HEK293 (cell line): ENCODE measurements around the gene BLOC1S4.

Experiments used
- CTCF ChIA-PET: fragments of 350-600 bp; formaldehyde crosslinking; extraction: SDS; loops from one replicate; lab custom pipeline; 2021; ENCODE audit warnings: antibody characterized with exemption; lab: Yijun Ruan, JAX
- POLR2A ChIA-PET: fragments of 300-600 bp; formaldehyde crosslinking; extraction: SDS; loops from one replicate; lab custom pipeline; 2020; ENCODE audit warnings: antibody characterized with exemption, inconsistent platforms; lab: Yijun Ruan, JAX
- H3K27ac ChIP-seq: fragments of 200-500 bp; sonication (Bioruptor generic); 2 replicates; pipeline ENCODE4 v1.5.1; 2014; ENCODE audit warnings: low read depth, low read length, control low read depth, inconsistent platforms; ENCODE audit errors: extremely low read depth
- H3K36me3 ChIP-seq, 2 experiments: fragments of 200-500 bp in 1 of 2; sonication (Bioruptor generic) in 1 of 2; 1 replicate in 1 of 2; 2 replicates in 1 of 2; pipeline ENCODE4 v1.5.1; 2014 to 2017; ENCODE audit warnings: inconsistent platforms in 2 of 2, low read length in 2 of 2; ENCODE audit not compliant: control insufficient read depth in 2 of 2, insufficient read depth in 1 of 2
- H3K4me1 ChIP-seq: fragments of 200-500 bp; sonication (Bioruptor generic); 2 replicates; pipeline ENCODE4 v1.5.1; 2014; ENCODE audit warnings: mild to moderate bottlenecking, low read length, inconsistent platforms; ENCODE audit not compliant: control insufficient read depth, insufficient read depth
- H3K4me3 ChIP-seq: 2 replicates; pipeline ENCODE4 v1.5.1; 2011; ENCODE audit warnings: low read depth, mild to moderate bottlenecking, control low read depth, low read length, moderate library complexity
- H3K9me3 ChIP-seq: fragments of 200-500 bp; sonication (Bioruptor generic); 2 replicates; pipeline ENCODE4 v1.5.1; 2014; ENCODE audit warnings: low read depth, low read length, inconsistent platforms; ENCODE audit not compliant: control insufficient read depth, insufficient read depth
- FEZF1 ChIP-seq: fragments of 450-650 bp; formaldehyde crosslinking; IDR thresholded peaks from 2 replicates; pipeline ENCODE4 v1.5.1; 2016; ENCODE audit warnings: missing biosample characterization, missing genetic modification characterization
- HOXD13 ChIP-seq: sonication (generic); formaldehyde crosslinking; IDR thresholded peaks from 2 replicates; pipeline ENCODE4 v1.8.0; 2022; ENCODE audit warnings: missing genetic modification reagents, borderline replicate concordance
- IKZF3 ChIP-seq: fragments of 450-650 bp; IDR thresholded peaks from 2 replicates; pipeline ENCODE4 v1.5.0; 2018; ENCODE audit warnings: missing biosample characterization, mild to moderate bottlenecking, missing genetic modification characterization, moderate library complexity
- INSM2 ChIP-seq: fragments of 450-650 bp; formaldehyde crosslinking; IDR thresholded peaks from 2 replicates; pipeline ENCODE4 v1.5.1; 2016; ENCODE audit warnings: missing biosample characterization, missing genetic modification characterization
- KLF7 ChIP-seq: fragments of 450-650 bp; formaldehyde crosslinking; IDR thresholded peaks from 2 replicates; pipeline ENCODE4 v1.5.1; 2016; ENCODE audit warnings: missing biosample characterization, missing genetic modification characterization, borderline replicate concordance
- KLF9 ChIP-seq: fragments of 450-650 bp; formaldehyde crosslinking; IDR thresholded peaks from 2 replicates; pipeline ENCODE4 v1.5.1; 2016; ENCODE audit warnings: missing biosample characterization, missing genetic modification characterization, low read depth
- ZBTB8A ChIP-seq: fragments of 450-650 bp; formaldehyde crosslinking; IDR thresholded peaks from 2 replicates; pipeline ENCODE4 v1.5.1; 2016; ENCODE audit warnings: missing biosample characterization, missing genetic modification characterization
- ZFHX2 ChIP-seq: fragments of 450-650 bp; formaldehyde crosslinking; conservative IDR thresholded peaks from 2 replicates; pipeline ENCODE4 v1.5.1; 2016; ENCODE audit warnings: missing biosample characterization, missing genetic modification characterization
- ZIC2 ChIP-seq: fragments of 450-650 bp; formaldehyde crosslinking; IDR thresholded peaks from 2 replicates; pipeline ENCODE4 v1.5.1; 2016; ENCODE audit warnings: missing biosample characterization, missing genetic modification characterization
- ZNF148 ChIP-seq: fragments of 450-650 bp; formaldehyde crosslinking; IDR thresholded peaks from 2 replicates; pipeline ENCODE4 v1.5.0; 2017; ENCODE audit warnings: missing biosample characterization, missing genetic modification characterization, borderline replicate concordance
- ZNF223 ChIP-seq: fragments of 450-650 bp; formaldehyde crosslinking; IDR thresholded peaks from 2 replicates; pipeline ENCODE4 v1.5.1; 2016; ENCODE audit warnings: missing biosample characterization, missing genetic modification characterization
- ZNF24 ChIP-seq: fragments of 450-650 bp; formaldehyde crosslinking; IDR thresholded peaks from 2 replicates; pipeline ENCODE4 v1.5.1; 2016; ENCODE audit warnings: missing biosample characterization, missing genetic modification characterization
- ZNF449 ChIP-seq: fragments of 450-650 bp; formaldehyde crosslinking; IDR thresholded peaks from 2 replicates; pipeline ENCODE4 v1.5.1; 2017; ENCODE audit warnings: missing biosample characterization, mild to moderate bottlenecking, missing genetic modification characterization, moderate library complexity
- ZNF529 ChIP-seq: fragments of 450-650 bp; formaldehyde crosslinking; IDR thresholded peaks from 2 replicates; pipeline ENCODE4 v1.5.1; 2017; ENCODE audit warnings: missing genetic modification characterization, missing biosample characterization; ENCODE audit not compliant: insufficient replicate concordance
- ZNF548 ChIP-seq: fragments of 450-650 bp; formaldehyde crosslinking; IDR thresholded peaks from 2 replicates; pipeline ENCODE4 v1.5.1; 2016; ENCODE audit warnings: missing biosample characterization, missing genetic modification characterization
- ZNF621 ChIP-seq: fragments of 450-650 bp; formaldehyde crosslinking; IDR thresholded peaks from 2 replicates; pipeline ENCODE4 v1.5.1; 2017; ENCODE audit warnings: missing biosample characterization, missing genetic modification characterization
- ZNF626 ChIP-seq: fragments of 450-650 bp; sonication (Bioruptor Pico); formaldehyde crosslinking; IDR thresholded peaks from 2 replicates; pipeline ENCODE4 v1.5.1; 2018; ENCODE audit warnings: missing biosample characterization, missing genetic modification characterization, inconsistent platforms
- ZNF704 ChIP-seq: fragments of 450-650 bp; formaldehyde crosslinking; IDR thresholded peaks from 2 replicates; pipeline ENCODE4 v1.5.1; 2016; ENCODE audit warnings: missing biosample characterization, missing genetic modification characterization
- ZNF777 ChIP-seq: fragments of 450-650 bp; formaldehyde crosslinking; IDR thresholded peaks from 2 replicates; pipeline ENCODE4 v1.5.1; 2017; ENCODE audit warnings: missing biosample characterization, missing genetic modification characterization, borderline replicate concordance

The BLOC1S4 gene

GRCh38 chr4:6694177-6694901, 21.6 kb upstream of the BLOC1S4 start:
- TF ChIP-seq ZFHX2 (tag by site-specific recombination) (peak; percentile 12; the same call in 1 of the 2 replicates), KLF9 (0 out of 2 replicates have a peak, but pooled peaks have one; percentile 19), INSM2 (tag by site-specific recombination) (no peak)
- Histone ChIP-seq H3K27ac (no peak overlapping the region), H3K36me3 (no peaks in the 10 kb centered on the region), H3K4me3 (no peak overlapping the region), H3K4me1 (no peaks in the 10 kb centered on the region), H3K9me3 (no peaks in the 10 kb centered on the region)
- POLR2A ChIA-PET, result no interaction called here
- CTCF ChIA-PET, result no interaction called here

- Histone ChIP-seq H3K4me3 (no peak overlapping the region), H3K9me3 (no peaks in the 10 kb centered on the region), H3K36me3 (peaks cover 0 to 5% of the 10 kb centered on the region in 2 experiments; a peak in 1 of 3 replicates), H3K4me1 (no peaks in the 10 kb centered on the region), H3K27ac (no peak overlapping the region)
- ChIA-PET CTCF (interaction anchor here (0.6 to 0.7 kb wide), 2 partner anchors 15 to 1746 kb away, joined by 3 read pairs; no protein-coding TSS in a partner anchor), POLR2A (no interaction called here)
- TF ChIP-seq ZNF626 (tag by site-specific recombination) (no peak), ZNF223 (no peak), ZNF777 (tag by site-specific recombination) (no peak), ZBTB8A (tag by site-specific recombination) (peak; percentile 65; the same call in 1 of the 2 replicates), HOXD13 (no peak), KLF7 (tag by site-specific recombination) (no peak), ZNF449 (tag by site-specific recombination) (peak; percentile 87)
- TF ChIP-seq, all 188 proteins: peak for 2
Measured at GRCh38 chr4:6695660-6696610, 20.0 kb upstream of the BLOC1S4 start.

- ChIA-PET CTCF (interaction anchor here (0.7 kb wide), 1 partner anchor 15 kb away, joined by 3 read pairs; no protein-coding TSS in a partner anchor), POLR2A (no interaction called here)
- Histone ChIP-seq H3K9me3 (no peaks in the 10 kb centered on the region), H3K27ac (no peak overlapping the region), H3K4me3 (no peak overlapping the region), H3K4me1 (no peaks in the 10 kb centered on the region), H3K36me3 (peaks cover 0 to 5% of the 10 kb centered on the region in 2 experiments; a peak in 1 of 3 replicates)
- no peak for TF ChIP-seq ZNF148 (tag by site-specific recombination)
- no peak for TF ChIP-seq ZNF548 (tag by site-specific recombination)
- no peak for TF ChIP-seq ZIC2 (tag by site-specific recombination)
- no peak for TF ChIP-seq ZNF704 (tag by site-specific recombination)
- no peak for TF ChIP-seq ZNF529 (tag by site-specific recombination)
- no peak for TF ChIP-seq FEZF1 (tag by site-specific recombination)
- no peak for TF ChIP-seq ZNF621 (tag by site-specific recombination)
- TF ChIP-seq ZNF24 (tag by site-specific recombination), result no peak
- no peak for TF ChIP-seq IKZF3 (tag by site-specific recombination)
Measured at GRCh38 chr4:6696611-6697010, 19.4 kb upstream of the BLOC1S4 start.
